WTC11 (cell line): ENCODE measurements around the gene TEX51. TPM values are rescaled to one million over a fixed set of nuclear protein-coding genes. Genes with fewer than 3 reads are reported as not detected.

Source experiments
- ATAC-seq: fragments of 200-7000 bp; cut with Tn5 transposase; 2 replicates; pipeline ENCODE4 v1.10.0; 2021; ENCODE audit warnings: mild to moderate bottlenecking, moderate library complexity
- CTCF ChIA-PET: fragments of 300-600 bp; sonication (Branson Sonifier 250); formaldehyde crosslinking; loops from one replicate; lab custom pipeline; 2021; ENCODE audit warnings: antibody characterized with exemption; lab: Charles Lee
- POLR2A ChIA-PET: fragments of 350-600 bp; sonication (Branson Sonifier 250); formaldehyde crosslinking; loops from one replicate; lab custom pipeline; 2021; ENCODE audit warnings: antibody characterized with exemption; lab: Charles Lee
- DNase-seq: peaks from one replicate; pipeline ENCODE4 v3.0.0; 2021; ENCODE audit warnings: low spot score
- H3K27ac Mint-ChIP-seq: 2 replicates; pipeline ENCODE4 v1.8.0; 2021; ENCODE audit warnings: mixed read lengths
- H3K27me3 Mint-ChIP-seq: 2 replicates; pipeline ENCODE4 v1.8.0; 2021; ENCODE audit warnings: low read depth, mild to moderate bottlenecking, moderate library complexity, mixed read lengths
- H3K36me3 Mint-ChIP-seq: 2 replicates; pipeline ENCODE4 v1.8.0; 2021; ENCODE audit warnings: mixed read lengths
- H3K4me1 Mint-ChIP-seq: 2 replicates; pipeline ENCODE4 v1.8.0; 2022; ENCODE audit warnings: mixed read lengths
- H3K4me3 Mint-ChIP-seq: 2 replicates; pipeline ENCODE4 v1.8.0; 2021; ENCODE audit warnings: mild to moderate bottlenecking, moderate library complexity, mixed read lengths
- H3K9me3 Mint-ChIP-seq: 2 replicates; pipeline ENCODE4 v1.8.0; 2021; ENCODE audit warnings: mixed read lengths
- ERG ChIP-seq: fragments of 250-450 bp; sonication (Bioruptor Pico); IDR thresholded peaks from 2 replicates; pipeline ENCODE4 v1.8.0; 2021; ENCODE audit warnings: mild to moderate bottlenecking
- ESRRA ChIP-seq: sonication (generic); formaldehyde crosslinking; IDR thresholded peaks from 2 replicates; pipeline ENCODE4 v1.8.1; 2022; ENCODE audit warnings: mild to moderate bottlenecking, missing genetic modification reagents, borderline replicate concordance
- ETV6 ChIP-seq: sonication (generic); formaldehyde crosslinking; IDR thresholded peaks from 2 replicates; pipeline ENCODE4 v1.8.1; 2022; ENCODE audit warnings: mild to moderate bottlenecking, missing genetic modification reagents
- GABPB1 ChIP-seq: sonication (generic); formaldehyde crosslinking; IDR thresholded peaks from 2 replicates; pipeline ENCODE4 v1.8.1; 2023; ENCODE audit warnings: mild to moderate bottlenecking, missing genetic modification reagents
- NR1H2 ChIP-seq: sonication (generic); formaldehyde crosslinking; IDR thresholded peaks from 2 replicates; pipeline ENCODE4 v1.9.0; 2021; ENCODE audit warnings: mild to moderate bottlenecking, moderate library complexity, missing genetic modification reagents
- PRRX2 ChIP-seq: fragments of 250-450 bp; sonication (Bioruptor Pico); IDR thresholded peaks from 2 replicates; pipeline ENCODE4 v1.8.0; 2021; ENCODE audit warnings: mild to moderate bottlenecking
- SMAD3 ChIP-seq: sonication (generic); formaldehyde crosslinking; IDR thresholded peaks from 2 replicates; pipeline ENCODE4 v1.8.0; 2022; ENCODE audit warnings: missing genetic modification reagents, mild to moderate bottlenecking, borderline replicate concordance
- STAT6 ChIP-seq: sonication (generic); formaldehyde crosslinking; conservative IDR thresholded peaks from 2 replicates; pipeline ENCODE4 v1.8.1; 2023; ENCODE audit warnings: mild to moderate bottlenecking, low read depth, missing genetic modification reagents, moderate library complexity
- TCF7 ChIP-seq: sonication (generic); formaldehyde crosslinking; IDR thresholded peaks from 2 replicates; pipeline ENCODE4 v1.8.0; 2022; ENCODE audit warnings: mild to moderate bottlenecking, low read depth, missing genetic modification reagents, moderate library complexity
- TEAD4 ChIP-seq: sonication (generic); formaldehyde crosslinking; IDR thresholded peaks from 2 replicates; pipeline ENCODE4 v1.8.0; 2022; ENCODE audit warnings: mild to moderate bottlenecking, missing genetic modification reagents
- ZBTB21 ChIP-seq: sonication (generic); formaldehyde crosslinking; IDR thresholded peaks from 2 replicates; pipeline ENCODE4 v1.8.1; 2023; ENCODE audit warnings: mild to moderate bottlenecking, missing genetic modification reagents, borderline replicate concordance
- ZNF138 ChIP-seq: sonication (generic); formaldehyde crosslinking; conservative IDR thresholded peaks from 2 replicates; pipeline ENCODE4 v1.8.1; 2022; ENCODE audit warnings: mild to moderate bottlenecking, moderate library complexity, missing genetic modification reagents
- ZNF423 ChIP-seq: fragments of 250-450 bp; sonication (Bioruptor Pico); IDR thresholded peaks from 2 replicates; pipeline ENCODE4 v2.1.2; 2022; ENCODE audit warnings: mild to moderate bottlenecking, moderate library complexity
- total RNA-seq: library from RNA; stranded (reverse); gene quantifications from 3 replicates; pipeline ENCODE4 v1.2.3, GENCODE V29; 2021
- TF ChIP-seq, protein P1 (sequence below): fragments of 250-450 bp; sonication (Bioruptor Pico); conservative IDR thresholded peaks from 2 replicates; pipeline ENCODE4 v1.9.0; 2021; ENCODE audit warnings: mild to moderate bottlenecking
- TF ChIP-seq, protein P2 (sequence below): sonication (generic); formaldehyde crosslinking; IDR thresholded peaks from 2 replicates; pipeline ENCODE4 v1.8.1; 2023; ENCODE audit warnings: mild to moderate bottlenecking, missing genetic modification reagents
- TF ChIP-seq, protein P3 (sequence below): fragments of 250-450 bp; sonication (Bioruptor Pico); IDR thresholded peaks from 2 replicates; pipeline ENCODE4 v1.9.0; 2021; ENCODE audit warnings: mild to moderate bottlenecking, borderline replicate concordance
- TF ChIP-seq, protein P4 (sequence below): sonication (generic); formaldehyde crosslinking; IDR thresholded peaks from 2 replicates; pipeline ENCODE4 v1.8.0; 2023; ENCODE audit warnings: missing genetic modification reagents
- TF ChIP-seq, protein P5 (sequence below): sonication (generic); formaldehyde crosslinking; IDR thresholded peaks from 2 replicates; pipeline ENCODE4 v1.8.0; 2022; ENCODE audit warnings: mild to moderate bottlenecking, missing genetic modification reagents

TEX51 gene
- total RNA-seq, 1 experiment from 2014 or later, result not detected

DNA sequence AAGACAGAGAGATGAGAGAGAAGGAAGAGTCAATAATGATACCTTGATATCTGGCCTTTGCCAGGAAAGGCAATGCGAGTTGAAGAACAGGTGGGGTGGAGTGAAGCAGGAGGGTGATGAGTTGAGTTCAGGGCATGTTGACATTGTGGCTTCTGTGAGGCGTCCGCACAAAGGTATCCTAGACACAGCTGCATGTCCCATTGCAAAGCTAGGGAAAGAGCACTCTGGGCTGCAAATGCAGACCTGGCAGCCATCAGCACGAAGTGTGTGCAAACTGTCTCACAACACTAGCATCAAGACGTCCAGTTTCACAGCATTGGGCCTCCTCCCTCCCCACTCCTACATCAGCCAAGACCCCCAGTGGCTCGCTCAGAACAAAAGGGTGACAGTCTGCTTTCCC lies 36.1 kb downstream of the TEX51 start (continued):
- no peak for TF ChIP-seq STAT6 (CRISPR knock-in tag)
- TF ChIP-seq, protein P1, sequence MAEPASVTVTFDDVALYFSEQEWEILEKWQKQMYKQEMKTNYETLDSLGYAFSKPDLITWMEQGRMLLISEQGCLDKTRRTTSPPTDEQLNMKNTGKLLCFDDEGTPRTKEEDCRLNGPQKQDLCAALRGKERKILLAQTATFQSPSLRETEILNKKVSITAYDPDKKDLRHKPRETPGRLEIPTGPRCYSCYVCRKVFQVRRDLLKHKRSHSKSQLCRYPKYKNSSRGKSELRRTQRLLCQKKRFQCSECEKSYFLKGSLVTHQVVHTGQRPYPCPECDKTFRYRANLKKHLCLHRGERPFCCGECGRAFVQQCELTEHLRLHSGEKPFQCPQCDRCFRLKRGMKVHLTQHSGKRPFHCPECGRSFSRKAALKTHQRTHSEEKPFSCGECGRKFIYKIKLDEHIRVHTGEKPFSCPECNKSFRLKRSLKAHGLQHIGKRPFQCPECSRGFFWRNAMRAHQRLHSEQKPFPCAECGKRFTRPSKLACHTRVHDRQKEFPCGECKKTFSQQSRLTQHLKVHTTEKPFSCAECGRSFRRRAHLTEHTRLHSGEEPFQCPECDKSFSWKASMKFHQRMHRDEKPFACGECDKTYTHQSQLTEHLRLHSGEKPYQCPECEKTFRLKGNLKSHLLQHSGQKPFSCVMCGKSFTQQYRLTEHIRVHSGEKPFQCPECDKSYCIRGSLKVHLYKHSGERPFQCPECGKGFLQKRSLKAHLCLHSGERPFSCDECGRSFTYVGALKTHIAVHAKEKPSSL (CRISPR knock-in tag), result no peak
- TF ChIP-seq, protein P2, sequence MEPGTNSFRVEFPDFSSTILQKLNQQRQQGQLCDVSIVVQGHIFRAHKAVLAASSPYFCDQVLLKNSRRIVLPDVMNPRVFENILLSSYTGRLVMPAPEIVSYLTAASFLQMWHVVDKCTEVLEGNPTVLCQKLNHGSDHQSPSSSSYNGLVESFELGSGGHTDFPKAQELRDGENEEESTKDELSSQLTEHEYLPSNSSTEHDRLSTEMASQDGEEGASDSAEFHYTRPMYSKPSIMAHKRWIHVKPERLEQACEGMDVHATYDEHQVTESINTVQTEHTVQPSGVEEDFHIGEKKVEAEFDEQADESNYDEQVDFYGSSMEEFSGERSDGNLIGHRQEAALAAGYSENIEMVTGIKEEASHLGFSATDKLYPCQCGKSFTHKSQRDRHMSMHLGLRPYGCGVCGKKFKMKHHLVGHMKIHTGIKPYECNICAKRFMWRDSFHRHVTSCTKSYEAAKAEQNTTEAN, result no peak
- TF ChIP-seq, protein P3, sequence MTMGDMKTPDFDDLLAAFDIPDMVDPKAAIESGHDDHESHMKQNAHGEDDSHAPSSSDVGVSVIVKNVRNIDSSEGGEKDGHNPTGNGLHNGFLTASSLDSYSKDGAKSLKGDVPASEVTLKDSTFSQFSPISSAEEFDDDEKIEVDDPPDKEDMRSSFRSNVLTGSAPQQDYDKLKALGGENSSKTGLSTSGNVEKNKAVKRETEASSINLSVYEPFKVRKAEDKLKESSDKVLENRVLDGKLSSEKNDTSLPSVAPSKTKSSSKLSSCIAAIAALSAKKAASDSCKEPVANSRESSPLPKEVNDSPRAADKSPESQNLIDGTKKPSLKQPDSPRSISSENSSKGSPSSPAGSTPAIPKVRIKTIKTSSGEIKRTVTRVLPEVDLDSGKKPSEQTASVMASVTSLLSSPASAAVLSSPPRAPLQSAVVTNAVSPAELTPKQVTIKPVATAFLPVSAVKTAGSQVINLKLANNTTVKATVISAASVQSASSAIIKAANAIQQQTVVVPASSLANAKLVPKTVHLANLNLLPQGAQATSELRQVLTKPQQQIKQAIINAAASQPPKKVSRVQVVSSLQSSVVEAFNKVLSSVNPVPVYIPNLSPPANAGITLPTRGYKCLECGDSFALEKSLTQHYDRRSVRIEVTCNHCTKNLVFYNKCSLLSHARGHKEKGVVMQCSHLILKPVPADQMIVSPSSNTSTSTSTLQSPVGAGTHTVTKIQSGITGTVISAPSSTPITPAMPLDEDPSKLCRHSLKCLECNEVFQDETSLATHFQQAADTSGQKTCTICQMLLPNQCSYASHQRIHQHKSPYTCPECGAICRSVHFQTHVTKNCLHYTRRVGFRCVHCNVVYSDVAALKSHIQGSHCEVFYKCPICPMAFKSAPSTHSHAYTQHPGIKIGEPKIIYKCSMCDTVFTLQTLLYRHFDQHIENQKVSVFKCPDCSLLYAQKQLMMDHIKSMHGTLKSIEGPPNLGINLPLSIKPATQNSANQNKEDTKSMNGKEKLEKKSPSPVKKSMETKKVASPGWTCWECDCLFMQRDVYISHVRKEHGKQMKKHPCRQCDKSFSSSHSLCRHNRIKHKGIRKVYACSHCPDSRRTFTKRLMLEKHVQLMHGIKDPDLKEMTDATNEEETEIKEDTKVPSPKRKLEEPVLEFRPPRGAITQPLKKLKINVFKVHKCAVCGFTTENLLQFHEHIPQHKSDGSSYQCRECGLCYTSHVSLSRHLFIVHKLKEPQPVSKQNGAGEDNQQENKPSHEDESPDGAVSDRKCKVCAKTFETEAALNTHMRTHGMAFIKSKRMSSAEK, result no peak
- TF ChIP-seq GABPB1 (CRISPR knock-in tag), result no peak
- TF ChIP-seq ERG, result no peak
- TF ChIP-seq ZNF138 (CRISPR knock-in tag), result no peak
- TF ChIP-seq ETV6 (CRISPR knock-in tag), result no peak

DNA sequence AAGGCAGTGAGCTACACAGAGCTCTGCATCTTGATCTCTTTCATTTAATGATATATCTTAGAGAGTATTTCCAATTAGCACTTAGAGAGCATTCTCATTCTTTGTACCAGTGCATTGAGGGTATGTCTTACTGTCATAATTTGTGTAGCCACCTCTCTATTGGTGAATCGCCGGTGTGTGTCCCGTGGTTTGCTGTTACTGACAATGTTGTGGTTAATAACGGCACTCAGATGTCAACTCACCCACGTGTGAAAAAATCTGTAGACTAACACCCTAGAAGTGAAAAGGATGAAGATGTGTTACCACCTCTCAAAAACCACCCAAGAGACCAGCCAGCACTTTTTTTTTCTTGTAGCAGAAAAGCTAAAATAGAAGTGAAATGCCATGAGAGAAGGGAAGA lies 37.1 kb downstream of the TEX51 start:
- CTCF ChIA-PET, result interaction anchor here (1.0 to 1.8 kb wide), 3 partner anchors 12 to 49 kb away, joined by 3 to 6 read pairs (median 4); no protein-coding TSS in a partner anchor
- Mint-ChIP-seq H3K4me3 (no peak overlapping the region), H3K36me3 (peaks cover 16% of the 10 kb centered on the region), H3K27me3 (peaks cover 74% of the 10 kb centered on the region), H3K27ac (no peak overlapping the region), H3K4me1 (peaks cover 19% of the 10 kb centered on the region), H3K9me3 (peaks cover 21% of the 10 kb centered on the region)
- ATAC-seq (no peak), DNase-seq (no peak)
- TF ChIP-seq, protein P4, sequence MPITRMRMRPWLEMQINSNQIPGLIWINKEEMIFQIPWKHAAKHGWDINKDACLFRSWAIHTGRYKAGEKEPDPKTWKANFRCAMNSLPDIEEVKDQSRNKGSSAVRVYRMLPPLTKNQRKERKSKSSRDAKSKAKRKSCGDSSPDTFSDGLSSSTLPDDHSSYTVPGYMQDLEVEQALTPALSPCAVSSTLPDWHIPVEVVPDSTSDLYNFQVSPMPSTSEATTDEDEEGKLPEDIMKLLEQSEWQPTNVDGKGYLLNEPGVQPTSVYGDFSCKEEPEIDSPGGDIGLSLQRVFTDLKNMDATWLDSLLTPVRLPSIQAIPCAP (CRISPR knock-in tag), result no peak
- TF ChIP-seq ZNF423 (CRISPR knock-in tag) (no peak), NR1H2 (no peak), TEAD4 (CRISPR knock-in tag) (no peak), ESRRA (CRISPR knock-in tag) (no peak), SMAD3 (CRISPR knock-in tag) (no peak), ZBTB21 (no peak), TCF7 (CRISPR knock-in tag) (no peak), STAT6 (CRISPR knock-in tag) (no peak), PRRX2 (CRISPR knock-in tag) (no peak)
- TF ChIP-seq, protein P5, sequence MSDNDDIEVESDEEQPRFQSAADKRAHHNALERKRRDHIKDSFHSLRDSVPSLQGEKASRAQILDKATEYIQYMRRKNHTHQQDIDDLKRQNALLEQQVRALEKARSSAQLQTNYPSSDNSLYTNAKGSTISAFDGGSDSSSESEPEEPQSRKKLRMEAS, result no peak
- POLR2A ChIA-PET, result no interaction called here
